NB4 (cell line): ENCODE results near the gene PIAS1.

Source experiments
- MAX ChIP-seq: IDR thresholded peaks from 2 replicates; pipeline ENCODE4 v1.6.1; 2011; ENCODE audit warnings: low read depth, low read length
- MYC ChIP-seq: IDR thresholded peaks from 2 replicates; pipeline ENCODE4 v1.6.1; 2011; ENCODE audit warnings: low read depth, low read length
- POLR2A ChIP-seq: IDR thresholded peaks from 2 replicates; pipeline ENCODE4 v1.6.1; 2011; ENCODE audit warnings: mild to moderate bottlenecking; ENCODE audit not compliant: insufficient read length; ENCODE audit errors: extremely low read depth
- TF ChIP-seq, protein P1 (sequence below): IDR thresholded peaks from one replicate; pipeline ENCODE4 v1.5.1; 2012; ENCODE audit warnings: low read depth, low read length

DNA sequence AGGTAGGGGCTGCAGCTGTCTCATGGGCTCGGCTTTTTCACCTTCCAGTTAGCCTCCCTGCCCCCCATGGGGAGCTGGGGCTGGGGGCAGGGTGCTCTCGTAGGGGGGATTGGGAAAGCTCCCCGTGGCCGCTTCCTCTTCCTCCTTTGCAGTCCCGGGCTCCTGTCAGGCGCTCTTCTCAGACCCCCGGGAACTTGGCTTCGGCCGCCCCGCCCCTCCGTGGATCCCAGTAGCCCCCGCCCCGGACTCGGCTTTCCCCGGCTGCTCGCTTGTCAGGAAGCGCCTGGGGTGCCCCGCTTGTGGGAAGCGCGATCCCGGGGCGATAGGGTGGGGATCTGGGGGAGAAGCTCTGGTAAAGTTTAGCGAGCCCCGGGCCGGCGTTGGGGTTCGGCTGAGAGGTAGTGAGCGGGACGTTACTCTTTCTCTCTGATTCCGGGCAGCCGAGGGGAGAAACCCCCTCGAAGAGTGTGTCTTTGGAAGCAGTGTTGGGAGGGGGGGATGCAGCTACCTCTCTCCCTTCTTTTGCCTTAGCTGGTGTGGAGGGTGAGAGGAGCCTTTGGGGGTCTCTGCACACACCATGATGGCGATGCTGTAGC is 611 bp downstream of the PIAS1 start:
- TF ChIP-seq POLR2A = no peak
- TF ChIP-seq, protein P1, sequence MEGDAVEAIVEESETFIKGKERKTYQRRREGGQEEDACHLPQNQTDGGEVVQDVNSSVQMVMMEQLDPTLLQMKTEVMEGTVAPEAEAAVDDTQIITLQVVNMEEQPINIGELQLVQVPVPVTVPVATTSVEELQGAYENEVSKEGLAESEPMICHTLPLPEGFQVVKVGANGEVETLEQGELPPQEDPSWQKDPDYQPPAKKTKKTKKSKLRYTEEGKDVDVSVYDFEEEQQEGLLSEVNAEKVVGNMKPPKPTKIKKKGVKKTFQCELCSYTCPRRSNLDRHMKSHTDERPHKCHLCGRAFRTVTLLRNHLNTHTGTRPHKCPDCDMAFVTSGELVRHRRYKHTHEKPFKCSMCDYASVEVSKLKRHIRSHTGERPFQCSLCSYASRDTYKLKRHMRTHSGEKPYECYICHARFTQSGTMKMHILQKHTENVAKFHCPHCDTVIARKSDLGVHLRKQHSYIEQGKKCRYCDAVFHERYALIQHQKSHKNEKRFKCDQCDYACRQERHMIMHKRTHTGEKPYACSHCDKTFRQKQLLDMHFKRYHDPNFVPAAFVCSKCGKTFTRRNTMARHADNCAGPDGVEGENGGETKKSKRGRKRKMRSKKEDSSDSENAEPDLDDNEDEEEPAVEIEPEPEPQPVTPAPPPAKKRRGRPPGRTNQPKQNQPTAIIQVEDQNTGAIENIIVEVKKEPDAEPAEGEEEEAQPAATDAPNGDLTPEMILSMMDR = no peak
- peak; percentile 2; the same call in 1 of the 2 replicates for TF ChIP-seq MAX
- peak; percentile 23; the same call in 1 of the 2 replicates for TF ChIP-seq MYC
